MM.1S (cell line): ENCODE results near the gene ST3GAL3.

ENCODE experiments used
- DNase-seq: peaks from one replicate; pipeline ENCODE4 v3.0.0-alpha.2; 2015
- H2AFZ ChIP-seq: fragments of 300-600 bp; sonication (generic); 2 replicates; pipeline ENCODE4 v1.6.0; 2016; ENCODE audit warnings: antibody characterized with exemption, low read length
- H3F3A ChIP-seq: fragments of 300-600 bp; sonication (generic); 2 replicates; pipeline ENCODE4 v1.6.1; 2016; ENCODE audit warnings: mild to moderate bottlenecking, antibody characterized with exemption, low read length, moderate library complexity, mixed read lengths; ENCODE audit not compliant: insufficient read depth
- H3K27ac ChIP-seq: fragments of 300-600 bp; sonication (generic); 2 replicates; pipeline ENCODE4 v1.5.1; 2016; ENCODE audit warnings: mild to moderate bottlenecking, low read length
- H3K27me3 ChIP-seq: fragments of 300-600 bp; sonication (generic); replicated peaks from 2 replicates; pipeline ENCODE4 v1.6.0; 2016; ENCODE audit warnings: low read length; ENCODE audit not compliant: insufficient read depth
- H3K36me3 ChIP-seq: fragments of 300-600 bp; sonication (generic); replicated peaks from 2 replicates; pipeline ENCODE4 v1.6.1; 2016; ENCODE audit warnings: mild to moderate bottlenecking, low read length, mixed read lengths; ENCODE audit not compliant: insufficient read depth
- H3K4me1 ChIP-seq: fragments of 300-600 bp; sonication (generic); 2 replicates; pipeline ENCODE4 v1.6.1; 2016; ENCODE audit warnings: low read length, mixed read lengths
- H3K4me2 ChIP-seq: fragments of 300-600 bp; sonication (generic); 2 replicates; pipeline ENCODE4 v1.6.0; 2016; ENCODE audit warnings: low read depth, low read length
- H3K4me3 ChIP-seq: fragments of 300-600 bp; sonication (generic); 2 replicates; pipeline ENCODE4 v1.5.1; 2016; ENCODE audit warnings: low read length, mixed read lengths
- H3K79me2 ChIP-seq: fragments of 300-600 bp; sonication (generic); 2 replicates; pipeline ENCODE4 v1.6.1; 2016; ENCODE audit warnings: mixed run types, low read length, mixed read lengths
- H3K9ac ChIP-seq: fragments of 300-600 bp; sonication (generic); 2 replicates; pipeline ENCODE4 v1.6.1; 2016; ENCODE audit warnings: low read length, mixed read lengths
- H3K9me2 ChIP-seq: fragments of 300-600 bp; sonication (generic); replicated peaks from 2 replicates; pipeline ENCODE4 v1.6.1; 2016; ENCODE audit warnings: mild to moderate bottlenecking, low read length, mixed read lengths; ENCODE audit not compliant: insufficient read depth
- H3K9me3 ChIP-seq: fragments of 300-600 bp; sonication (generic); replicated peaks from 2 replicates; pipeline ENCODE4 v1.6.1; 2016; ENCODE audit warnings: mild to moderate bottlenecking, low read length, mixed read lengths; ENCODE audit not compliant: insufficient read depth
- H4K20me1 ChIP-seq: fragments of 300-600 bp; sonication (generic); 2 replicates; pipeline ENCODE4 v1.6.1; 2016; ENCODE audit warnings: mild to moderate bottlenecking, low read length, moderate library complexity, mixed read lengths; ENCODE audit not compliant: insufficient read depth
- CTCF ChIP-seq: fragments of 300-600 bp; sonication (generic); IDR thresholded peaks from 2 replicates; pipeline ENCODE4 v1.5.1; 2016; ENCODE audit warnings: antibody characterized with exemption, low read length, mixed read lengths
- EZH2 ChIP-seq: fragments of 300-600 bp; sonication (generic); optimal IDR thresholded peaks from 2 replicates; pipeline ENCODE3; 2017; ENCODE audit warnings: low read depth, mild to moderate bottlenecking, antibody characterized with exemption, low read length, mixed read lengths
- EZH2phosphoT487 ChIP-seq: fragments of 300-600 bp; sonication (generic); IDR thresholded peaks from 2 replicates; pipeline ENCODE4 v1.6.1; 2018; ENCODE audit warnings: antibody characterized with exemption, low read length

Gene ST3GAL3

DNA sequence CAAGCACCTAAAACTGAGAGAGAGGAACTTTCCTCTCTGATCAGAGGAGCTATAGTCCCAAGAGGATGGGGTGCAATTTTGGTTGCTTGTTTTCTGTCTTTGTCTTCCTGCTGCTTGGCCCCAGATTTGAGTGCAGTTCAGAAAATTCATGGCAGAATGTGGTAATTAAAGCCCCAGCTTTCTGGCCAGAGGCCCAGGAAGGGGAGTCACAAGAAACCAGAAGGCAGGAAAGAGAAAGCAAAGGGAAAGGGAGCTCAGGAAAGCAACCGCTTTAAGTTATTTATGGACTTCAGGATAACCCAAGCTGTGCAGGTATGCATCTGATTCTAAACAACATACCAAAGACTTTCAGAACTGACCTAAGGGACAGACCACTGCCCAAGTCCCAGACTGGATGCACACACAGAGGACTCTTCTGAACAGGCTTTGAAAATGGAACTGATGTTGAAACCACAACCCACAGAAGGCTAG lies 88.8 kb downstream of the ST3GAL3 start:
- TF ChIP-seq EZH2 (no peak), EZH2phosphoT487 (no peak), CTCF (no peak)
- no peak overlapping the region for H3K27ac ChIP-seq
- no peaks in the 10 kb centered on the region for H3F3A ChIP-seq
- H3K9me2 ChIP-seq = no peaks in the 10 kb centered on the region
- DNase-seq = no peak
- H3K36me3 ChIP-seq = no peaks in the 10 kb centered on the region
- no peaks in the 10 kb centered on the region for H3K79me2 ChIP-seq
- H3K9me3 ChIP-seq = no peaks in the 10 kb centered on the region
- no peak overlapping the region for H2AFZ ChIP-seq
- no peaks in the 10 kb centered on the region for H3K4me1 ChIP-seq
- no peak overlapping the region for H3K4me3 ChIP-seq
- H3K4me2 ChIP-seq = no peak overlapping the region
- H4K20me1 ChIP-seq = no peaks in the 10 kb centered on the region
- H3K27me3 ChIP-seq = no peaks in the 10 kb centered on the region
- no peak overlapping the region for H3K9ac ChIP-seq

DNA sequence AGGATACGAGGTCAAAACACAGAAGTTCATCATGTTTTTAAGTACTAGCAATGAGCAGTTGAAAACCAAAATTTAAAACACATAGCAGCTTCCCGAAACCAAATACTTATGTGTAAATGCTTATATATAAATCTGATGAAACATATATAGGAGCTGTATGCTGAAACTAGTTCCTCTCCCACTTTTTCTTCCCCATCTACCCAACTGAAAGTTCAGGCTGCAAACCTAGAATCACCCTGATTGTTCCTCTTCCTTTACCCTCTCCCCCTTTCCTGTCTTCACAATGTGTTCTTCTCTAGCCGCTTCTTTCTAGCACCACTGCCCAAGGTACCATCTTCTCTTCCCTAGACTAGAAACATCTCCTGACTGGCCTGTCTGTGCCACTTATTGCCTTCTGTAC lies 90.6 kb downstream of the ST3GAL3 start:
- H3K4me1 ChIP-seq = no peaks in the 10 kb centered on the region
- H3K9ac ChIP-seq = no peak overlapping the region
- no peaks in the 10 kb centered on the region for H3F3A ChIP-seq
- no peaks in the 10 kb centered on the region for H3K36me3 ChIP-seq
- TF ChIP-seq EZH2 (no peak), EZH2phosphoT487 (no peak), CTCF (no peak)
- no peaks in the 10 kb centered on the region for H3K27me3 ChIP-seq
- no peaks in the 10 kb centered on the region for H4K20me1 ChIP-seq
- DNase-seq = no peak
- H3K27ac ChIP-seq = no peak overlapping the region
- no peaks in the 10 kb centered on the region for H3K79me2 ChIP-seq
- no peak overlapping the region for H2AFZ ChIP-seq
- H3K9me2 ChIP-seq = no peaks in the 10 kb centered on the region
- no peak overlapping the region for H3K4me3 ChIP-seq
- H3K9me3 ChIP-seq = no peaks in the 10 kb centered on the region
- no peak overlapping the region for H3K4me2 ChIP-seq

DNA sequence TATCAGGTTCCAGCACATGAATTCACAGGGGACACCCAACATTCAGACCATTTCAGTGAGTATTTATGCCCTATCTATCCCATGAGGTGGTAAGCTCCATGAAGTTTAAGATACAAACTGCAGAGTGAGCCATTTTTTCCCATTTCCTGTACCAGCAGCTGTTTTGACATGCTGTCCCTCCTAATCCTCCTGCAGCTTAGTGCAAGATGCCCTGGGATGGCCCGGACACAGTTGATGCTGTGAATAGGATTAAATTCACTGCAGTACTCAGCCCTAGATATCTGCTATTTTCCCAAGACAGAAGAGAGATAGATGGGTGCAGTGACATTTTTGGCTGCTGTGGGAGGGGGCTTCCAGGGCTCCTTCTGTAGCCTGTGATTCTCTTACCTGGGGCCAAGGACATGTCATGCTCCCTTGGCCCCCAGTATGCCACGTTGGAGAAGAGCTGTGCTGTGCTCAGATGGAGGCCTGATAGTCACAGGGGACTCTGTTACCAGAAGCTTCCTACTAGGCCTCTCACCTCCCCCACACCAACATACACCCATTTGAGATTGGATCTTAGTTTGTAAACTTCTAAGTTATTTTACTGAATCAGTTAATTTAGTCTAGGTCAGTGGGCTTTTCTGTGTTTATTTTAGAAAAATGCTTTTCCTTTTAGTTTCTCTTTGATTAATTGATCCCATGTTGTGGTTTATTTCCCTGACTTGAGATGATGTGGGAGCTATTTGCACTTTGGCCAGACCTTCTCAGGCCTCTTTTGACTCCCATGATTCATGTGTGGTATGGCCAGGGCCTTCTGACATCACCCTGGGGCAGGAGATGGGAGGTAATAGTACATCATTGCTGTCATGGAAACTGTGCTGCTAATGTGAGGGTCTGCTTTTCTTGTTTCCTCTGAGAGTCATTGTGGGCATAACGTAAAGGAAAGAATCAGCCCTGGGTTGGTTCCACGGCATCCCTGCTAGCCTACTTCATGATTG lies 92.6 kb downstream of the ST3GAL3 start:
- no peaks in the 10 kb centered on the region for H3K4me1 ChIP-seq
- no peaks in the 10 kb centered on the region for H3K9me3 ChIP-seq
- no peaks in the 10 kb centered on the region for H3K79me2 ChIP-seq
- H3K27me3 ChIP-seq = no peaks in the 10 kb centered on the region
- H2AFZ ChIP-seq = no peak overlapping the region
- no peaks in the 10 kb centered on the region for H3F3A ChIP-seq
- H3K4me2 ChIP-seq = no peak overlapping the region
- DNase-seq = no peak
- no peak overlapping the region for H3K4me3 ChIP-seq
- TF ChIP-seq EZH2 = no peak
- TF ChIP-seq EZH2phosphoT487 = no peak
- H3K9ac ChIP-seq = no peak overlapping the region
- H3K27ac ChIP-seq = no peak overlapping the region
- no peaks in the 10 kb centered on the region for H3K9me2 ChIP-seq
- no peaks in the 10 kb centered on the region for H4K20me1 ChIP-seq
- no peaks in the 10 kb centered on the region for H3K36me3 ChIP-seq

DNA sequence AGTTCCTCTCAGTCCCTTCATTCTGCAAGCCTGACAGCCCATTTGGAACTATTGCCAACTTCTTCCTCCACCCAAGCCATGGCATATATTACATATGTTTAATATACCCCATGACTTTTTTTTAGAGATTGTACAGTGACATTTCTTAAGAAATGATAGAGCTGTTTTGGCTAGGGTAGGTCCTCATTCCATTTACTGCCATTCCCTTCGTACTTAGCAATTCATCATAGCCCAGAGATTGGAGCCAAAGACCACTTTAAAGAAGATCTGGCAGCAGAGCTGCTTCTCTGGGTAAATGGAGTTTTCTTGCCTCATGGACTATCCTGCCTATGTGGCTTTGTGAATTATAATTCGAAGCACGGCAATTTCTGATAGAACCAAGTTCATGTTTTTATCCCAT lies 93.4 kb downstream of the ST3GAL3 start:
- no peaks in the 10 kb centered on the region for H3K79me2 ChIP-seq
- no peaks in the 10 kb centered on the region for H3K27me3 ChIP-seq
- no peaks in the 10 kb centered on the region for H3K9me3 ChIP-seq
- no peak overlapping the region for H2AFZ ChIP-seq
- H3K9ac ChIP-seq = no peak overlapping the region
- no peaks in the 10 kb centered on the region for H3K9me2 ChIP-seq
- no peaks in the 10 kb centered on the region for H3F3A ChIP-seq
- H3K36me3 ChIP-seq = no peaks in the 10 kb centered on the region
- no peak overlapping the region for H3K4me3 ChIP-seq
- DNase-seq = no peak
- TF ChIP-seq EZH2 = no peak
- TF ChIP-seq EZH2phosphoT487 = no peak
- no peak for TF ChIP-seq CTCF
- H3K27ac ChIP-seq = no peak overlapping the region
- no peaks in the 10 kb centered on the region for H4K20me1 ChIP-seq
- no peaks in the 10 kb centered on the region for H3K4me1 ChIP-seq
- no peak overlapping the region for H3K4me2 ChIP-seq
